ENCODE measurements around the gene ALB.

ALB gene

DNA sequence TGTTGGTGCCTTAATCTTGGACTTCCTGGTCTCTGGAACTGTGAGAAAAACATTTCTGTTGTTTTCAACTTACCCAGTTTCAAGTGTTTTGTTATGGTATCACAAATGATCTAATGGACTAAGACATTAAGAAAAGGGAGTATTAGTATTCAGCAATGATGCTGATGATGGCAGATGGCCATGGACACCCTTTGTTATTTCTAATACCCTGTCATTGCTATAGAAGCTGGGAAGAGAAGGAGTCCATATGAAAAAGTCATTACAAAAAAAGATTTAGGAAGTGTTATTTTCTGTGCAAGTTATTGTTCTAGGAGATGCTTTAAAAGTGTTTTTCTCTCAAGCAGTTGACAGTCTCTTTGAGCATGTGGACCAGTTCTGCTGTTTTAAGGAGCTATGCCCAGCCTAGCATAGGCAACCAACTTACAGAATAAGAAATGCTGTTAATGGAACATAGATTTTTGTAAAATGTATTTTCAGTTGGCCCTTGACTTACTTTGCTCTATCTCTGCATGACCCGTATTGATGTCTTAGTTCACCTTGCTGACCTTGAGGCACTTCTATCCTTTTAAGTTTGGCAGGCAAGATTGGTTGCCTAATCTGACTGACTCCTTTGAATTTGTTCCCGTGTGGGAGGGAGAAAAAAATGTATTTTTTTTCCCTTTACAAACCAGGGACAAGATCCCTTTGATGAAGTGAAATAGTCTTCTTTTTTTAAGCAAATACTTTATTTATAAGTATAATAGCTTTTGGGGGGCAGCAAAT lies 25.9 kb downstream of the ALB start:
- DNase-seq (ENCODE audit: low read depth in 3 of 3, low spot score in 1 of 3), result no peak

GRCh38 chr4:73431813-73432168 lies 27.7 kb downstream of the ALB start:
- no peak for DNase-seq (ENCODE audit: low read depth in 3 of 3, low spot score in 1 of 3)

- no peak for DNase-seq (ENCODE audit: low read depth in 3 of 3, low spot score in 1 of 3)
Observed at GRCh38 chr4:73432169-73433000, 28.3 kb downstream of the ALB start.

DNA sequence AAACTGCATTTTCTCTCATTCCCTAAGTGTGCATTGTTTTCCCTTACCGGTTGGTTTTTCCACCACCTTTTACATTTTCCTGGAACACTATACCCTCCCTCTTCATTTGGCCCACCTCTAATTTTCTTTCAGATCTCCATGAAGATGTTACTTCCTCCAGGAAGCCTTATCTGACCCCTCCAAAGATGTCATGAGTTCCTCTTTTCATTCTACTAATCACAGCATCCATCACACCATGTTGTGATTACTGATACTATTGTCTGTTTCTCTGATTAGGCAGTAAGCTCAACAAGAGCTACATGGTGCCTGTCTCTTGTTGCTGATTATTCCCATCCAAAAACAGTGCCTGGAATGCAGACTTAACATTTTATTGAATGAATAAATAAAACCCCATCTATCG lies 29.1 kb downstream of the ALB start:
- no peak for DNase-seq (ENCODE audit: low read depth in 3 of 3, low spot score in 1 of 3)

GRCh38 chr4:73434311-73434710 lies 30.2 kb downstream of the ALB start:
- no peak for DNase-seq (ENCODE audit: low read depth in 3 of 3, low spot score in 1 of 3)

DNA sequence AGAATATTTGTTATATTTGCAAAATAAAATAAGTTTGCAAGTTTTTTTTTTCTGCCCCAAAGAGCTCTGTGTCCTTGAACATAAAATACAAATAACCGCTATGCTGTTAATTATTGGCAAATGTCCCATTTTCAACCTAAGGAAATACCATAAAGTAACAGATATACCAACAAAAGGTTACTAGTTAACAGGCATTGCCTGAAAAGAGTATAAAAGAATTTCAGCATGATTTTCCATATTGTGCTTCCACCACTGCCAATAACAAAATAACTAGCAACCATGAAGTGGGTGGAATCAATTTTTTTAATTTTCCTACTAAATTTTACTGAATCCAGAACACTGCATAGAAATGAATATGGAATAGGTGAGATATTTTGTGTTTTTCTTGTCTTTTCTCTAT lies 31.9 kb downstream of the ALB start, which contains the start of gene AFP:
Gene AFP (plus strand): TSS at position 238 of the 400 bp plus-strand sequence. CDS start 42 bp downstream, at position 280.
- no peak for DNase-seq (ENCODE audit: low read depth in 3 of 3, low spot score in 1 of 3)

- DNase-seq (ENCODE audit: low read depth in 3 of 3, low spot score in 1 of 3), result no peak
Observed at GRCh38 chr4:73436674-73437557, 32.8 kb downstream of the ALB start.

DNA sequence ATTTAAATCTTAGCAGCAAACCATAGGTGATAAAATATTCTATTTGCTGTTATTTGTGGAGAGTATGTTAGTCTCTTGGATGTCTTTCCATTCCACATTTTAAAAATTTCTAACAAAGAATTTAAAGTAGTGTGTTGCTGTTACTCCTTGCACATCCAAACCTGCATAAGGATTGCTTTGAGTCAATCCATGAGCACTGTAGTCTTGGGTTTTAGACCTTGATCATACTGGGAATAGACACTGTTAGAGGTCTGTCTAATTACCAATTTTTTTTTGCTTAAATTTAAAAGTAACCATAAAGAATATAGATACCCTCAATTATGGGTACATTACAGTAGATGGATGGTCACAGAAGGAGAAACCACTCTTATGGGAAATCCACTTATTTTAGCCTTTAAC lies 33.5 kb downstream of the ALB start:
- no peak for DNase-seq (ENCODE audit: low read depth in 3 of 3, low spot score in 1 of 3)

- DNase-seq (ENCODE audit: low read depth in 3 of 3, low spot score in 1 of 3), result no peak
Observed at GRCh38 chr4:73438048-73438447, 34.0 kb downstream of the ALB start.

- DNase-seq (ENCODE audit: low read depth in 3 of 3, low spot score in 1 of 3), result no peak
Observed at GRCh38 chr4:73438582-73439215, 34.6 kb downstream of the ALB start.

DNA sequence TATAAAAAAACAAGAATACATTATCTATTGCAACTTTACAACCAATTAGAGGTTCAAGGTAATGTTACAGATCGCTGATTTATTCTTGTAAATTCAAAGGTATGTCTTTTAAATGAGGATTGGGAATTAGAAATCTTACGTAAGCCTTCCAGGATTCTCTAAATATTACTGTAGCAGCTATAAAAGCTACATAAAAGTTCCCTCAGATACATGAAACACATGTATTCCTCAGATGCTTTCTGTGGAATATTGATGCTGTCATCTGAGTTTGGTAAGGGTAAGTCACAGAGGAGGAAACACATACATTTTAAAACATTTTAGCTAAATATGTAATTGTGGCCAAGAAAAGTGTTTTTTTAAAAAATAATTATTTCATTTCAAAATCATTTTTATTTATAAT lies 35.4 kb downstream of the ALB start:
- DNase-seq (ENCODE audit: low read depth in 3 of 3, low spot score in 1 of 3), result no peak

- DNase-seq (ENCODE audit: low read depth in 3 of 3, low spot score in 1 of 3), result no peak
Observed at GRCh38 chr4:73439991-73440390, 35.9 kb downstream of the ALB start.

- DNase-seq (ENCODE audit: low read depth in 3 of 3, low spot score in 1 of 3), result no peak
Observed at GRCh38 chr4:73440653-73441052, 36.6 kb downstream of the ALB start.

DNA sequence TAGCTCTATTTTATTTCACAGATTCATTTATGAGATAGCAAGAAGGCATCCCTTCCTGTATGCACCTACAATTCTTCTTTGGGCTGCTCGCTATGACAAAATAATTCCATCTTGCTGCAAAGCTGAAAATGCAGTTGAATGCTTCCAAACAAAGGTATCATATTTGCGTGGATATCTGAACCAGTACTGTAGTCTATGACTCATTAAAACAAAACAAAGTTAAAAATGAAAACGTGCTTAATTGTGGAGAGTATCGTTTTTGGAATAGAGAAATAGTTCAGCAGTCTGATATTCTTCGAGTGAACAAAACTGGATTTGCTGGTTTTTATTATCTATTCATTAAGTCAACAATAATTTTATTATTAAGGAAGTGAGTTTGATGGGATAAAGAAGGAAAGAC lies 38.2 kb downstream of the ALB start:
- no peak for DNase-seq (ENCODE audit: low read depth in 3 of 3, low spot score in 1 of 3)

GRCh38 chr4:73443224-73443623 lies 39.1 kb downstream of the ALB start:
- no peak for DNase-seq (ENCODE audit: low read depth in 3 of 3, low spot score in 1 of 3)

- DNase-seq (ENCODE audit: low read depth in 3 of 3, low spot score in 1 of 3), result no peak
Observed at GRCh38 chr4:73445383-73446335, 41.6 kb downstream of the ALB start.

- no peak for DNase-seq (ENCODE audit: low read depth in 3 of 3, low spot score in 1 of 3)
Observed at GRCh38 chr4:73446336-73446938, 42.4 kb downstream of the ALB start.

DNA sequence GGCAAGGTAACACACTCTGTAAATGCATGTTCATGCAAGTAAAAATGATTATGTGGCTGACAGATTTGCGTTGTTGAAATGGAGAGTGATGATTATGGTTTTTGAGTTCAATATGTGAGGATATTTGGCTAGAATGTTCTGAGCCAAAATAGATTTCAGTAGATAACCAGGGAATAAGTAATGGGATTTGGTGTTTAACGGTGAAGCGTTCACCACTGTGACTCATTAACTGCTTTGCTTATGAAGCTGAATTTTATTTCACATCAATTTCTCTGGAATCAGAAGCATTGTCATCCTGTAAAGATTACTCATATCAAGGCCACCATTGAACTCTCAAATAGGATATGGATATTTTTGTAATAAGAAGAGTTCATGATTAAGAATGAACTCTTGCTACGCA lies 43.6 kb downstream of the ALB start:
- no peak for DNase-seq (ENCODE audit: low read depth in 3 of 3, low spot score in 1 of 3)

- no peak for DNase-seq (ENCODE audit: low read depth in 3 of 3, low spot score in 1 of 3)
Observed at GRCh38 chr4:73448448-73449203, 44.5 kb downstream of the ALB start.
